SK-N-SH (cell line): Measurements from ENCODE around the gene ZNF680. TPM values are rescaled to one million over a fixed set of nuclear protein-coding genes. Genes with fewer than 3 reads are reported as not detected.

Experiments used
- CTCF ChIA-PET: fragments of 300-600, 350-600 bp; formaldehyde crosslinking; extraction: SDS; loops from one replicate; lab custom pipeline; 2021; lab: Yijun Ruan, JAX
- POLR2A ChIA-PET: fragments of 350-600 bp; sonication (Branson Sonifier 250); formaldehyde crosslinking; extraction: SDS; loops from one replicate; lab custom pipeline; 2020; ENCODE audit warnings: antibody characterized with exemption, inconsistent platforms; lab: Yijun Ruan, JAX
- DNase-seq: peaks from one replicate; pipeline ENCODE4 v3.0.0; 2012
- H2AFZ ChIP-seq: fragments of 200-600 bp; sonication (generic); 2 replicates; pipeline ENCODE4 v1.8.1; 2016; ENCODE audit warnings: antibody characterized with exemption, mild to moderate bottlenecking, low read depth
- H3F3A ChIP-seq: fragments of 200-600 bp; sonication (generic); replicated peaks from 2 replicates; pipeline ENCODE3; 2016; ENCODE audit warnings: antibody characterized with exemption, mild to moderate bottlenecking; ENCODE audit not compliant: insufficient read depth
- H3K27ac ChIP-seq, 2 experiments: fragments of 200-500 bp in 1 of 2; fragments of 200-600 bp in 1 of 2; sonication (Bioruptor generic) in 1 of 2; sonication (generic), shearing (Covaris generic) in 1 of 2; 2 replicates each; pipeline versions ENCODE4 v1.5.1 to v1.6.1; 2014 to 2016; ENCODE audit warnings: low read depth in 2 of 2, inconsistent platforms in 1 of 2, low read length in 1 of 2, mild to moderate bottlenecking in 1 of 2, mixed read lengths in 1 of 2
- H3K27me3 ChIP-seq: fragments of 200-600 bp; sonication (generic), shearing (Covaris generic); 2 replicates; pipeline ENCODE4 v1.6.1; 2016; ENCODE audit warnings: mixed run types; ENCODE audit not compliant: insufficient read depth
- H3K36me3 ChIP-seq, 2 experiments: fragments of 200-500 bp in 1 of 2; fragments of 200-600 bp in 1 of 2; sonication (Bioruptor generic) in 1 of 2; sonication (generic) in 1 of 2; replicated peaks in 1 of 2; 2 replicates each; pipeline versions ENCODE3 to v1.5.1; 2014 to 2016; ENCODE audit warnings: low read length in 1 of 2, mild to moderate bottlenecking in 1 of 2; ENCODE audit not compliant: insufficient read depth in 2 of 2, control insufficient read depth in 1 of 2
- H3K4me1 ChIP-seq, 2 experiments: fragments of 200-500 bp in 1 of 2; fragments of 200-600 bp in 1 of 2; sonication (Bioruptor generic) in 1 of 2; sonication (generic), shearing (Covaris generic) in 1 of 2; 2 replicates each; pipeline versions ENCODE4 v1.5.1 to v1.6.1; 2014 to 2016; ENCODE audit warnings: low read depth in 1 of 2, low read length in 1 of 2, mixed run types in 1 of 2; ENCODE audit not compliant: insufficient read depth in 2 of 2, control insufficient read depth in 1 of 2
- H3K4me2 ChIP-seq: fragments of 200-600 bp; sonication (generic), shearing (Covaris generic); 2 replicates; pipeline ENCODE4 v1.6.1; 2017; ENCODE audit warnings: mixed run types
- H3K4me3 ChIP-seq, 2 experiments: fragments of 200-500 bp in 1 of 2; fragments of 200-600 bp in 1 of 2; sonication (Bioruptor generic) in 1 of 2; sonication (generic), shearing (Covaris generic) in 1 of 2; 2 replicates each; pipeline versions ENCODE4 v1.5.1 to v1.8.1; 2014 to 2016; ENCODE audit warnings: low read depth in 2 of 2, inconsistent platforms in 1 of 2, low read length in 1 of 2, mild to moderate bottlenecking in 1 of 2, mixed read lengths in 1 of 2, moderate library complexity in 1 of 2
- H3K79me2 ChIP-seq: fragments of 200-600 bp; sonication (generic); 2 replicates; pipeline ENCODE4 v1.8.1; 2017; ENCODE audit warnings: mild to moderate bottlenecking; ENCODE audit not compliant: insufficient read depth
- H3K9ac ChIP-seq: fragments of 200-600 bp; sonication (generic); 2 replicates; pipeline ENCODE4 v1.6.1; 2017; ENCODE audit warnings: mixed run types
- H3K9me2 ChIP-seq: fragments of 200-600 bp; sonication (generic); 2 replicates; pipeline ENCODE4 v1.6.1; 2017; ENCODE audit warnings: mixed run types
- H3K9me3 ChIP-seq: fragments of 200-600 bp; sonication (generic); 2 replicates; pipeline ENCODE4 v1.6.1; 2017; ENCODE audit warnings: mixed run types, mild to moderate bottlenecking, moderate library complexity
- H4K20me1 ChIP-seq: fragments of 200-600 bp; sonication (generic); 2 replicates; pipeline ENCODE4 v1.6.1; 2017; ENCODE audit warnings: mild to moderate bottlenecking, mixed run types; ENCODE audit not compliant: insufficient read depth
- EP300 ChIP-seq, 2 experiments: IDR thresholded peaks; 2 replicates each; pipeline versions ENCODE4 v1.4.0 to v1.6.1; 2012; ENCODE audit warnings: borderline replicate concordance in 1 of 2, low read depth in 1 of 2, low read length in 1 of 2
- GATA2 ChIP-seq: sonication (generic); formaldehyde crosslinking; IDR thresholded peaks from 2 replicates; pipeline ENCODE4 v1.5.0; 2020; ENCODE audit warnings: mild to moderate bottlenecking, missing genetic modification reagents
- MXI1 ChIP-seq: IDR thresholded peaks from 2 replicates; pipeline ENCODE4 v1.6.1; 2012; ENCODE audit warnings: mild to moderate bottlenecking, low read depth, low read length, improper control_type of control experiment
- NFIC ChIP-seq: IDR thresholded peaks from 2 replicates; pipeline ENCODE4 v1.4.0; 2012; ENCODE audit warnings: borderline replicate concordance
- NRF1 ChIP-seq: IDR thresholded peaks from 2 replicates; pipeline ENCODE4 v1.6.1; 2012; ENCODE audit warnings: low read depth, mild to moderate bottlenecking, low read length
- RCOR1 ChIP-seq: fragments of 150-350 bp; IDR thresholded peaks from 2 replicates; pipeline ENCODE4 v1.6.1; 2017; ENCODE audit warnings: antibody characterized with exemption, low read length
- TAF1 ChIP-seq: IDR thresholded peaks from 2 replicates; pipeline ENCODE4 v1.6.1; 2012; ENCODE audit warnings: low read depth, mild to moderate bottlenecking, low read length, moderate library complexity, borderline replicate concordance
- WGBS: methylation state at CpG from one replicate; pipeline ENCODE4 v1.1.6; 2017; ENCODE audit warnings: low lambda C conversion rate; 5-methylcytosine and 5-hydroxymethylcytosine counted together
- polyA plus RNA-seq, 3 experiments: library from polyadenylated mRNA; depleted of rRNA; stranded (reverse); fragments of >200 nt; gene quantifications; 2 replicates each; pipeline ENCODE4 v1.2.3, GENCODE V29; 2012
- TF ChIP-seq, protein P1 (sequence below): IDR thresholded peaks from 2 replicates; pipeline ENCODE4 v1.4.0; 2012; ENCODE audit warnings: low read depth, borderline replicate concordance
- TF ChIP-seq, protein P2 (sequence below): IDR thresholded peaks from 2 replicates; pipeline ENCODE4 v1.6.1; 2012; ENCODE audit warnings: mild to moderate bottlenecking, low read depth, low read length, moderate library complexity

Gene ZNF680
- polyA plus RNA-seq, 1 of the 3 experiments (the other 2 are of a cell fraction) = 1.6 TPM

DNA sequence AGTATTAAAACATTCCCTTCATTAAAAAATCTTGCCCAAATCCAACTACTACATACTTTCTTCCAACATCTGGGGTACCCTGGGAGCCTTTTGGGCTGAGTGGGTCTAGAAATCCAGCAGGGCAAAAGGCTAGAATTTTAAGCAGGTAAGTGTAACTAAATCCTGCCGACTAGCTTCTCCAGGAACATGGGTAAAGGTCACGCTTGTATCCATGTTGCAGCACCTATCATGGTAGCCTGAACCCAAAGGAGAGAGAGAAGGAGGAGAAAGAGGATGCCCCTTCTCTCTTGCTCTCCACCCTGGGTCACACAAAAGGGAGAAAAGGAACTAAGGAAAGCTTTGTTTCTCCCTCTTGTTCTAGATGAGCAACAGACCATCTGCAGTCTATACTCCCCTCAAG is 53.3 kb downstream of the ZNF680 start:
- no peak overlapping the region for H3K27ac ChIP-seq
- POLR2A ChIA-PET = no interaction called here
- H4K20me1 ChIP-seq = no peaks in the 10 kb centered on the region
- H3K79me2 ChIP-seq = peaks cover 13% of the 10 kb centered on the region; the same call in 1 of the 2 replicates
- peak overlapping the region in 1 of 2 experiments; percentile 10; a peak in 1 of 4 replicates for H3K4me3 ChIP-seq
- H3K9ac ChIP-seq = no peak overlapping the region
- H3F3A ChIP-seq = peaks cover 20% of the 10 kb centered on the region
- no peak overlapping the region for H3K4me2 ChIP-seq
- TF ChIP-seq GATA2 (CRISPR knock-in tag) = no peak
- TF ChIP-seq RCOR1 = no peak
- TF ChIP-seq NFIC = no peak
- TF ChIP-seq, protein P1, sequence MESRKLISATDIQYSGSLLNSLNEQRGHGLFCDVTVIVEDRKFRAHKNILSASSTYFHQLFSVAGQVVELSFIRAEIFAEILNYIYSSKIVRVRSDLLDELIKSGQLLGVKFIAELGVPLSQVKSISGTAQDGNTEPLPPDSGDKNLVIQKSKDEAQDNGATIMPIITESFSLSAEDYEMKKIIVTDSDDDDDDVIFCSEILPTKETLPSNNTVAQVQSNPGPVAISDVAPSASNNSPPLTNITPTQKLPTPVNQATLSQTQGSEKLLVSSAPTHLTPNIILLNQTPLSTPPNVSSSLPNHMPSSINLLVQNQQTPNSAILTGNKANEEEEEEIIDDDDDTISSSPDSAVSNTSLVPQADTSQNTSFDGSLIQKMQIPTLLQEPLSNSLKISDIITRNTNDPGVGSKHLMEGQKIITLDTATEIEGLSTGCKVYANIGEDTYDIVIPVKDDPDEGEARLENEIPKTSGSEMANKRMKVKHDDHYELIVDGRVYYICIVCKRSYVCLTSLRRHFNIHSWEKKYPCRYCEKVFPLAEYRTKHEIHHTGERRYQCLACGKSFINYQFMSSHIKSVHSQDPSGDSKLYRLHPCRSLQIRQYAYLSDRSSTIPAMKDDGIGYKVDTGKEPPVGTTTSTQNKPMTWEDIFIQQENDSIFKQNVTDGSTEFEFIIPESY = no peak
- no peak for TF ChIP-seq NRF1
- TF ChIP-seq TAF1 = no peak
- TF ChIP-seq MXI1 = no peak
- WGBS = 93% methylated on average over 2 of the region's 2 CpGs
- H3K27me3 ChIP-seq = no peaks in the 10 kb centered on the region
- H3K4me1 ChIP-seq = peaks cover 0 to 5% of the 10 kb centered on the region in 2 experiments; a peak in 2 of 4 replicates
- peaks cover 8% of the 10 kb centered on the region; the same call in 1 of the 2 replicates for H3K9me2 ChIP-seq
- H3K36me3 ChIP-seq = peaks cover 3 to 70% of the 10 kb centered on the region in 2 experiments
- no peak for DNase-seq
- CTCF ChIA-PET = interaction anchor here (1.0 to 1.1 kb wide), 2 partner anchors 121 to 326 kb away, joined by 3 read pairs; no protein-coding TSS in a partner anchor
- H3K9me3 ChIP-seq = peaks cover 43% of the 10 kb centered on the region
- H2AFZ ChIP-seq = no peak overlapping the region

DNA sequence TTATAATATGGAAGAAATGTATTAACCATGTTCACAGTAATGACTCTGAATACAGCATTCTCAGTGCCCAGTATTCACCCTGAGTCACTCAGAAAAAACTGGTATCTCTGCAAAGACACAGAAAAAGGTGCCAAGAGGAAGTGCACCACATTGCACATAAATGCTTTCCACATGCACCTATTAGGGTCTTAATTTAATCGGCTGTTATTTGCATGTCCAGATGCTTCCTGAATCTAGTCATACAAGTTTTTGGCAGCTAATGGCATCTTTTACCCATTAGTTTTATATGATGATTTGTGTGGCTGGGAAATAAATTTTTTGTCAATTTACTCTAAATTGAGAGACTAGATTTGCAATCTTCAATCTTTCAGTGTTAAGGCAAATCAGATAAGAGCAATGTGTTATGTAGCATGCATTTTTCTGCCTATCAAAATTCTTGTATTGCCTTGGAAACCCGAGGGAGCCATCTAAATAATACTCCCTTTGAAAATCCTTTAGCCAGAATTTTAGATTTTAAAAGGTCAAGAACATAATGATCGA is 58.2 kb downstream of the ZNF680 start:
- Histone ChIP-seq H3K79me2 (peaks cover 6% of the 10 kb centered on the region; the same call in 1 of the 2 replicates), H2AFZ (no peak overlapping the region), H3F3A (peaks cover 12% of the 10 kb centered on the region)
- peak in 1 of 2 experiments; percentile 55; a peak in 1 of 4 replicates for TF ChIP-seq EP300 (IDR thresholded peaks at IDR 0.05; ENCODE audit: borderline replicate concordance in 1 of 2, low read depth in 1 of 2, low read length in 1 of 2)
- TF ChIP-seq, protein P2, sequence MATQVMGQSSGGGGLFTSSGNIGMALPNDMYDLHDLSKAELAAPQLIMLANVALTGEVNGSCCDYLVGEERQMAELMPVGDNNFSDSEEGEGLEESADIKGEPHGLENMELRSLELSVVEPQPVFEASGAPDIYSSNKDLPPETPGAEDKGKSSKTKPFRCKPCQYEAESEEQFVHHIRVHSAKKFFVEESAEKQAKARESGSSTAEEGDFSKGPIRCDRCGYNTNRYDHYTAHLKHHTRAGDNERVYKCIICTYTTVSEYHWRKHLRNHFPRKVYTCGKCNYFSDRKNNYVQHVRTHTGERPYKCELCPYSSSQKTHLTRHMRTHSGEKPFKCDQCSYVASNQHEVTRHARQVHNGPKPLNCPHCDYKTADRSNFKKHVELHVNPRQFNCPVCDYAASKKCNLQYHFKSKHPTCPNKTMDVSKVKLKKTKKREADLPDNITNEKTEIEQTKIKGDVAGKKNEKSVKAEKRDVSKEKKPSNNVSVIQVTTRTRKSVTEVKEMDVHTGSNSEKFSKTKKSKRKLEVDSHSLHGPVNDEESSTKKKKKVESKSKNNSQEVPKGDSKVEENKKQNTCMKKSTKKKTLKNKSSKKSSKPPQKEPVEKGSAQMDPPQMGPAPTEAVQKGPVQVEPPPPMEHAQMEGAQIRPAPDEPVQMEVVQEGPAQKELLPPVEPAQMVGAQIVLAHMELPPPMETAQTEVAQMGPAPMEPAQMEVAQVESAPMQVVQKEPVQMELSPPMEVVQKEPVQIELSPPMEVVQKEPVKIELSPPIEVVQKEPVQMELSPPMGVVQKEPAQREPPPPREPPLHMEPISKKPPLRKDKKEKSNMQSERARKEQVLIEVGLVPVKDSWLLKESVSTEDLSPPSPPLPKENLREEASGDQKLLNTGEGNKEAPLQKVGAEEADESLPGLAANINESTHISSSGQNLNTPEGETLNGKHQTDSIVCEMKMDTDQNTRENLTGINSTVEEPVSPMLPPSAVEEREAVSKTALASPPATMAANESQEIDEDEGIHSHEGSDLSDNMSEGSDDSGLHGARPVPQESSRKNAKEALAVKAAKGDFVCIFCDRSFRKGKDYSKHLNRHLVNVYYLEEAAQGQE = no peak
- peak; percentile 41; the same call in 1 of the 2 replicates for TF ChIP-seq MXI1
- TF ChIP-seq RCOR1 = peak; percentile 76; the same call in 1 of the 2 replicates
- TF ChIP-seq GATA2 (CRISPR knock-in tag) = peak; percentile 67
- TF ChIP-seq, all 33 proteins: peak for 4
- H3K27me3 ChIP-seq = no peaks in the 10 kb centered on the region
- ChIA-PET POLR2A (no interaction called here), CTCF (interaction anchor here (1.0 kb wide), 1 partner anchor 68 kb away, joined by 3 read pairs; no protein-coding TSS in a partner anchor)
- peaks cover 0 to 7% of the 10 kb centered on the region in 2 experiments; a peak in 2 of 4 replicates for H3K4me1 ChIP-seq
- WGBS = 33% methylated on average over 3 of the region's 3 CpGs
- peak overlapping the region in 1 of 2 experiments; percentile 29; a peak in 1 of 4 replicates for H3K27ac ChIP-seq
- H4K20me1 ChIP-seq = no peaks in the 10 kb centered on the region
- peak; percentile 35 for DNase-seq
- H3K36me3 ChIP-seq = peaks cover 3 to 33% of the 10 kb centered on the region in 2 experiments
- no peak overlapping the region for H3K4me3 ChIP-seq
- H3K9ac ChIP-seq = no peak overlapping the region
- H3K9me2 ChIP-seq = no peaks in the 10 kb centered on the region
- H3K4me2 ChIP-seq = no peak overlapping the region
- peaks cover 24% of the 10 kb centered on the region for H3K9me3 ChIP-seq
